WI38 (cell line): ENCODE measurements around the gene PRSS38.

Experiments used
- H3K4me3 ChIP-seq: 2 replicates; pipeline ENCODE4 v1.5.1; 2011; ENCODE audit warnings: low read depth, mild to moderate bottlenecking, control low read depth, low read length
- CTCF ChIP-seq: IDR thresholded peaks from 2 replicates; pipeline ENCODE4 v1.5.1; 2012; ENCODE audit warnings: low read depth, mild to moderate bottlenecking, control low read depth, low read length

PRSS38 gene

DNA sequence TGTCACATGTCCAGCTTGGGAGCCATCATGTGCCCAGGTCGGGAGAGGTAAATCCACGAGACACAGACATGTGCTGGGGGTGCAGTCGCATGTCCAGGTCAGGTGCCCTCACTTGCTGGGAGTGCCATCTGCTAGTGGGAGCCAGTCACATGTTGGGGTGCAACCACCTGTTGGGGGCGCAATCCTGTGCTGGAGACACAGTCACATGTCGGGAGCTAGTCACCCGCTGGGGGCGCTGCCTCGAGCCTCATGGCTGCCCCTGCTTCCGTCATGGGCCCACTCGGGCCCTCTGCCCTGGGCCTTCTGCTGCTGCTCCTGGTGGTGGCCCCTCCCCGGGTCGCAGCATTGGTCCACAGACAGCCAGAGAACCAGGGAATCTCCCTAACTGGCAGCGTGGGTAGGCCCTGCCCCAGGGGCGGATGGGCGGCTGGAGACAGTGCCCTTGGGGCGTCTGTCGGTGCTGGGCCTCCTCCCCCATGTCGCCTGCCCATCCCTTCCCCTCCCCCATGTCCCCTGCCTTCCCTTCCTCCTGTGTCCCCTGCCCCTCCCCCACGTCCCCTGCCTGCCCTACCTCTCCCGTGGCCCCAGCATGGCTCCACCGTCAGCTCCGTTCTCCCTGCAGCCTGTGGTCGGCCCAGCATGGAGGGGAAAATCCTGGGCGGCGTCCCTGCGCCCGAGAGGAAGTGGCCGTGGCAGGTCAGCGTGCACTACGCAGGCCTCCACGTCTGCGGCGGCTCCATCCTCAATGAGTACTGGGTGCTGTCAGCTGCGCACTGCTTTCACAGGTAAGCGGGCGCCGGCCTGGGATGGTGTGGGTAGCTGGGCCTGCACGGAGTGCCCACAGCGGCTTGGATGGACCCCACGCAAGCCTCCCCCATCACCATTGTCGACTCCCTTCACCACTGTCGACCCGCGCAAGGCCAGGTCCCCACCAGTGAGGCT is at the start of gene PRSS38:
TSS of gene PRSS38 (plus strand) at position 208 of the 942 bp plus-strand sequence. CDS start at position 250, 42 bp downstream.
- no peak for TF ChIP-seq CTCF
- H3K4me3 ChIP-seq, result no peak within 1 kb of the TSS

GRCh38 chr1:227766015-227766634 is 49.4 kb upstream of the PRSS38 start:
- TF ChIP-seq CTCF, result no peak

DNA sequence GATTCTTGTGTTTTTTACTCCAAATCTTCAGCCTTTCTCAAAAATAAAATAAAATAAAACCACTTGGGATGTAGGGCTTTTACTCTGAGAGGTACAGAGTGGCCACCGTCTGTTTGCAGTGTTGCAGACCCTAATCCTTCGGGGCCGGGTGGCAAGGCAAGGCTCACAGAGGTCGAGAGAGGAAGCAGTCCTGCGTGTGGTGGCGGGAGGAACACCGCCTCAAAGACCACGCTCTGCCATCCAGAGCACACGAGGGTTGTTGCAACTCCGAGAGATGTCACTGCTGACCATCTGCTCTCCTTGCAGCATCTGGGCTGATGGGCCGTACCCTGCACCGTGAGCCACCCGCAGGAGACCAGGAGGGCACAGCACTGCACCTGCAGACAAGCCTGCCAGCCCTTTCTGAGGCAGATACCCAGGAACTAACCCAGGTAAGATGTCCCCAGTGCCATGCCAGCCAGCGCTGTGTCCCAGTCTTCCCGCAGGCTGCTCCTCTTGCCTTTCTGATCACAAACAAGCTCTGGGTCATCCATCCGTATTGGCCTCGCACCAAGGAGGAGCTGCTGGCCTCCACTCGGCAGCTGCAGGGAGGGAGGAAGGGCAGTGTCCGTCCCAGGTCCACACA is 48.7 kb upstream of the PRSS38 start:
- H3K4me3 ChIP-seq, result no peak overlapping the region
- no peak for TF ChIP-seq CTCF

More at GRCh38 chr1:227766015-227766634, 49.4 kb upstream of the PRSS38 start:
- H3K4me3 ChIP-seq, result no peak overlapping the region

DNA sequence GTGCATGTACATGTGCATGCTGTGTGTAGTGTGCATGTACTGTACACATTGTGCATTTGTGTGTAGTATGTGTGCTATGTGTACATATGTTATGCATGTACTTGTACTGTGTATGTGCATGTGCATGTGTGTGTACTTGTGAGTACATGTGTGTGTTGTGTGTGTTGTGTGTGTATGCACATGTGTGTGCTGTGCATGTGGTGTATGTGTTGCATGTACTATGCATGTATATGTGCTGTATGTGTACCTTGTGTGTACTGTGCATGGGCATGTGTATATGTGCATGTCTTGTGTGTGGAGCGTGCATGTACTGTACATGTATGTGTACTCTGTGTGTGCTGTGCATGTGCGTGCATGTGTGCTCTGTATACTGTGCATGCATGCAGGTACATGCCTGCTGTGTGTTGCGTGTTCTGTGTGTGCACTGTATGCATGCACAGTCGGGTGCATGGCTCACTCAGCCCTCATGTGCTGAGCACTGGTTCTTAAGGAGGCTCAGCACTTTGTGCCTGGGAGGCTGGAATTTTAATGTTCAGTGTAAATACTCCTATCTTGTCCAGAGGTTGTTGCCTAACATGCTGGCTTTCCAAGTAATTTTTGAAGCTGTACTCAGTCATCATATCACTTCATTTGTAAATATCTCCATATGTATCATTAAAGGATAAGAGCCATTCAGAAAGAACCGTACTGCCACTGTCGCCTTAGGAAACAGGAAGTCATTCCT is 47.9 kb upstream of the PRSS38 start:
- TF ChIP-seq CTCF, result no peak
- H3K4me3 ChIP-seq, result no peak overlapping the region

GRCh38 chr1:227768125-227768439 is 47.4 kb upstream of the PRSS38 start:
- no peak for TF ChIP-seq CTCF
- H3K4me3 ChIP-seq, result no peak overlapping the region

DNA sequence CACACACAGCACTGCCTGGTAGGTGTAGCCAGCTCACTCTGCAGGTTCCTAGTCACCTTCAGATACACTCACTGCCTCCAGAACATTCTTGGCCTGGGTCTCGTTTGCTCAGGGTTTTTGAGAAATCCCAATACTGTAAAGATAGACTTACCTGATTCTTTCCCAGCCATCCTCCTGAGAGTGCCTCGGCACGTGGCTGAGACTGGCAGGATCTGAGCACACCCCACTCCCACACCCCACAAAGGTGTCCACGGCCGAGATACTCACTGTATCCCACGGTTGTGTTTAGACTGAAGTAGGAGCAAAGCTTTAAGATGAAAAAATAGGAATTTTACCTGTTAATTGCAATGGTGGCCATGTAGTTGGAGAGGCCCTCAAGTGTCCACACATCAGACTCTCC is 46.8 kb upstream of the PRSS38 start:
- TF ChIP-seq CTCF, result no peak

More for the DNA sequence above, 46.8 kb upstream of the PRSS38 start:
- no peak overlapping the region for H3K4me3 ChIP-seq
